AG04450 (cell line): ENCODE data around the gene NR1I3. TPM values are rescaled to one million over a fixed set of nuclear protein-coding genes. Genes with fewer than 3 reads are reported as not detected.
A peak's percentile ranks its signal among the peaks of the same experiment; 100 is the strongest.

Experiments used
- CTCF ChIA-PET: fragments of 300-600, 350-600 bp; formaldehyde crosslinking; extraction: SDS; loops from one replicate; lab custom pipeline; 2022; ENCODE audit warnings: antibody characterized with exemption, inconsistent platforms; lab: Charles Lee
- POLR2A ChIA-PET: fragments of 350-600 bp; formaldehyde crosslinking; extraction: SDS; loops from one replicate; lab custom pipeline; 2021; ENCODE audit warnings: antibody characterized with exemption, inconsistent platforms; lab: Yijun Ruan, JAX
- DNase-seq: peaks from one replicate; pipeline ENCODE4 v3.0.0-alpha.2; 2011; ENCODE audit warnings: low read depth, low spot score
- H3K27ac ChIP-seq: one replicate; pipeline ENCODE4 v1.5.1; 2012; ENCODE audit warnings: low read depth, low read length, control low read depth
- H3K27me3 ChIP-seq: one replicate; pipeline ENCODE4 v1.6.0; 2012; ENCODE audit warnings: low read length; ENCODE audit not compliant: control insufficient read depth, insufficient read depth
- H3K4me3 ChIP-seq: 2 replicates; pipeline ENCODE4 v1.5.1; 2011; ENCODE audit warnings: mild to moderate bottlenecking, low read depth, low read length, control low read depth
- H3K9me3 ChIP-seq: 2 replicates; pipeline ENCODE4 v1.5.1; 2012; ENCODE audit warnings: low read length; ENCODE audit not compliant: control insufficient read depth, insufficient read depth
- polyA plus RNA-seq: library from polyadenylated mRNA; depleted of rRNA; stranded (reverse); fragments of >200 nt; gene quantifications from 2 replicates; pipeline ENCODE4 v1.2.3, GENCODE V29; 2011
- TF ChIP-seq, protein P1 (sequence below): IDR thresholded peaks from 2 replicates; pipeline ENCODE4 v1.5.1; 2011; ENCODE audit warnings: low read depth, low read length, control low read depth, inconsistent platforms

The NR1I3 gene
- polyA plus RNA-seq, 1 experiment, result not detected

- TF ChIP-seq, protein P1, sequence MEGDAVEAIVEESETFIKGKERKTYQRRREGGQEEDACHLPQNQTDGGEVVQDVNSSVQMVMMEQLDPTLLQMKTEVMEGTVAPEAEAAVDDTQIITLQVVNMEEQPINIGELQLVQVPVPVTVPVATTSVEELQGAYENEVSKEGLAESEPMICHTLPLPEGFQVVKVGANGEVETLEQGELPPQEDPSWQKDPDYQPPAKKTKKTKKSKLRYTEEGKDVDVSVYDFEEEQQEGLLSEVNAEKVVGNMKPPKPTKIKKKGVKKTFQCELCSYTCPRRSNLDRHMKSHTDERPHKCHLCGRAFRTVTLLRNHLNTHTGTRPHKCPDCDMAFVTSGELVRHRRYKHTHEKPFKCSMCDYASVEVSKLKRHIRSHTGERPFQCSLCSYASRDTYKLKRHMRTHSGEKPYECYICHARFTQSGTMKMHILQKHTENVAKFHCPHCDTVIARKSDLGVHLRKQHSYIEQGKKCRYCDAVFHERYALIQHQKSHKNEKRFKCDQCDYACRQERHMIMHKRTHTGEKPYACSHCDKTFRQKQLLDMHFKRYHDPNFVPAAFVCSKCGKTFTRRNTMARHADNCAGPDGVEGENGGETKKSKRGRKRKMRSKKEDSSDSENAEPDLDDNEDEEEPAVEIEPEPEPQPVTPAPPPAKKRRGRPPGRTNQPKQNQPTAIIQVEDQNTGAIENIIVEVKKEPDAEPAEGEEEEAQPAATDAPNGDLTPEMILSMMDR, result peak; percentile 79
- Histone ChIP-seq H3K27ac (no peak overlapping the region), H3K27me3 (no peaks in the 10 kb centered on the region), H3K9me3 (no peaks in the 10 kb centered on the region), H3K4me3 (peak overlapping the region; percentile 97; the same call in 1 of the 2 replicates)
- no peak for DNase-seq
- ChIA-PET POLR2A (no interaction called here), CTCF (interaction anchor here (0.6 to 8.9 kb wide), 38 partner anchors 8 to 514 kb away, joined by 3 to 197 read pairs (median 6); partner anchors contain the start of genes ADAMTS4, CFAP126, FCER1G and NDUFS2)
Measured at GRCh38 chr1:161227196-161227871, 10.7 kb downstream of the NR1I3 start.

- H3K27me3 ChIP-seq, result no peaks in the 10 kb centered on the region
- CTCF ChIA-PET, result interaction anchor here (0.6 to 8.9 kb wide), 35 partner anchors 9 to 515 kb away, joined by 3 to 197 read pairs (median 7); partner anchors contain the start of genes ADAMTS4, CFAP126, FCER1G and NDUFS2
- no peak overlapping the region for H3K27ac ChIP-seq
- H3K9me3 ChIP-seq, result no peaks in the 10 kb centered on the region
- POLR2A ChIA-PET, result interaction anchor here (1.9 kb wide), 1 partner anchor 30 kb away, joined by 13 read pairs; no protein-coding TSS in a partner anchor
- H3K4me3 ChIP-seq, result peak overlapping the region; percentile 97
- DNase-seq, result no peak
- TF ChIP-seq, protein P1, result no peak
Measured at GRCh38 chr1:161226759-161227158, 11.2 kb downstream of the NR1I3 start.

DNA sequence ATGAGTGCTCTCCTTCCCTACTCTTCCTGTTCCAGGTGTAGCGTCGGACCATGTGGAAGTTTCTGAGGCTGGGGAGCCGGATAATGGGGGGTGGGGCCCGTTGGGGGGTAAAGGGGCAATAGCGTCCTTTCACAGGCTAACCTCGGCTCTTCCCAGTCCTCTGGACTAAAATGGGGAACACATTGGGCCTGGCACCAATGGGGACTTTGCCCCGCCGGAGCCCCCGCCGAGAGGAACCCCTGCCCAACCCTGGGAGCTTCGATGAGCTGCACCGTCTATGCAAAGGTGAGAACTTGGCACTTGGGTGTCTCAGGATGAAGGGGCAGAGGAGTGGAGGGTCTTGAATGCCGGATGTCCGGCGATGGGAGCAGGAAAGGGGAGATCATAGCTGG, 11.7 kb downstream of the NR1I3 start:
- peak overlapping the region; percentile 97 for H3K4me3 ChIP-seq
- TF ChIP-seq, protein P1, result no peak
- H3K27ac ChIP-seq, result no peak overlapping the region
- CTCF ChIA-PET, result interaction anchor here (0.6 to 8.9 kb wide), 40 partner anchors 10 to 1977 kb away, joined by 3 to 197 read pairs (median 6); partner anchors contain the start of genes ADAMTS4, CFAP126, FCER1G and NDUFS2
- no peaks in the 10 kb centered on the region for H3K9me3 ChIP-seq
- POLR2A ChIA-PET, result interaction anchor here (0.6 to 1.9 kb wide), 7 partner anchors 10 to 99 kb away, joined by 3 to 13 read pairs (median 7); partner anchors contain the start of genes NDUFS2 and SDHC
- no peak for DNase-seq
- no peaks in the 10 kb centered on the region for H3K27me3 ChIP-seq

DNA sequence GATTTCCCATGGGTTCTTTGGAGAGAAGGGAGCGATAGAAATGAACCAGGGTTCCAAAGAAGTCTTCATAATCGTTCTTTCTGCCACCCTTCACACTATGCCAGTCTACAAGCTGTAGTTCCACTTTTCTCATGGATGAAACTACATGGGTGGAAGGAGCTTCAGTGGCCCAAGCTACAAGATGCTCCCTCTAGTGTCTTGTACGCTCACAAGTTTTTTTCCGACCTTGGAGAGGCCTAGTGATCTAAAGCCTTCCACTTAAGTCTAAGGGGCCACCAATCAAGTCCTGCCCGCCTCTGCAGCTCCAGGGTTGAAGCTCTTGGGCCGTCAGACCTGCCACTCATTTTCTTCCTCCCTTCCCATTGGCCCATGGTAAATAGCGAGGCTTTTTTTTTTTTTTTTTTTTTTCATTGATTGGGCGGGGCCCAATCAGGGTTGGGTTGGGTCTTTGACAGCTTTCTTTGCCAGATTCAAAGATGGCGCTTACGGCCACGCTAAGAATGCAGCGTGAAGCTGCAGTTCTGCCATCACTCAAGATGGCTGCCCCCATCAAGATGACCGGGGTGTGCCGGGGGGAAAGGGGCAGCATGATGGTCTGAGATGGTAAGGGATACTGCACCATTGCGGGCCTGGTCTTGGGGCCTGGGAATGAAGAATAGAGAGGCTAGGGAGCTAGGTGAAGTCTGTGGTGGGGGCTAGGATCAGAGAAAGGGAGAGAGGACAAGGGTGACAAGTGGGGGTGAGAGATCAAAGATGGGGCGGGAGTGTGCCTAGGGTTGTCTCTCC, 12.3 kb downstream of the NR1I3 start, which contains the start of gene TOMM40L:
Gene TOMM40L (plus strand): TSS at position 527 of the 786 bp plus-strand sequence. CDS start 430 bp downstream, outside the sequence.
- Histone ChIP-seq H3K4me3 (peak within 1 kb of the TSS; percentile 97), H3K9me3 (no peaks in the 10 kb centered on the region), H3K27me3 (no peaks in the 10 kb centered on the region), H3K27ac (no peak within 1 kb of the TSS)
- TF ChIP-seq, protein P1, result peak; percentile 76
- peak; percentile 100 for DNase-seq
- ChIA-PET CTCF (interaction anchor here (0.6 to 8.9 kb wide), 45 partner anchors 9 to 1978 kb away, joined by 3 to 197 read pairs (median 6); partner anchors contain the start of genes ADAMTS4, CFAP126, FCER1G and NDUFS2), POLR2A (interaction anchor here (0.6 to 1.9 kb wide), 9 partner anchors 9 to 100 kb away, joined by 3 to 13 read pairs (median 5); partner anchors contain the start of genes NDUFS2 and SDHC)
